ENCODE measurements around the gene POU2F3. TPM values are rescaled to one million over a fixed set of nuclear protein-coding genes. Genes with fewer than 3 reads are reported as not detected.

Gene POU2F3
- total and polyA plus RNA-seq, 2 experiments from 2014 or later = not detected

GRCh38 chr11:120228794-120229384 is 11.1 kb upstream of the POU2F3 start:
- H3K4me1 ChIP-seq (ENCODE audit: insufficient read depth) = peaks cover 11% of the 10 kb centered on the region
- no peaks in the 10 kb centered on the region for H3K9me3 ChIP-seq (ENCODE audit: low read depth)
- no peak overlapping the region for H3K4me3 ChIP-seq
- no peaks in the 10 kb centered on the region for H4K20me1 ChIP-seq (ENCODE audit: insufficient read depth, poor library complexity, severe bottlenecking)
- no peak for DNase-seq (ENCODE audit: low spot score)
- H3K4me2 ChIP-seq = no peak overlapping the region
- no peak overlapping the region for H3K27ac ChIP-seq
- no peak for TF ChIP-seq EZH2 (IDR thresholded peaks at IDR 0.05; ENCODE audit: borderline replicate concordance)
- TF ChIP-seq CTCF (IDR thresholded peaks at IDR 0.05; ENCODE audit: poor library complexity) = peak; percentile 25
- 91% methylated on average over 15 of the region's 16 CpGs for WGBS (ENCODE audit: low lambda C conversion rate, missing lambda C conversion rate)
- no peaks in the 10 kb centered on the region for H3K27me3 ChIP-seq
- no peaks in the 10 kb centered on the region for H3K36me3 ChIP-seq (replicated peaks; ENCODE audit: insufficient read depth, low read depth)
- H3K79me2 ChIP-seq = no peaks in the 10 kb centered on the region
- no peak overlapping the region for H2AFZ ChIP-seq
- no peaks in the 10 kb centered on the region for H3K9me2 ChIP-seq (replicated peaks; ENCODE audit: insufficient read depth)

GRCh38 chr11:120229451-120230424 is 10.2 kb upstream of the POU2F3 start:
- H3K4me2 ChIP-seq = no peak overlapping the region
- WGBS (ENCODE audit: low lambda C conversion rate, missing lambda C conversion rate) = 57% methylated on average over 17 of the region's 17 CpGs
- no peaks in the 10 kb centered on the region for H3K79me2 ChIP-seq
- peaks cover 11% of the 10 kb centered on the region for H3K4me1 ChIP-seq (ENCODE audit: insufficient read depth)
- no peaks in the 10 kb centered on the region for H3K9me2 ChIP-seq (replicated peaks; ENCODE audit: insufficient read depth)
- TF ChIP-seq CTCF (IDR thresholded peaks at IDR 0.05; ENCODE audit: poor library complexity) = peak; percentile 80
- no peak for TF ChIP-seq EZH2phosphoT487 (IDR thresholded peaks at IDR 0.05; ENCODE audit: low read depth, severe bottlenecking, unreplicated experiment)
- no peak for TF ChIP-seq EZH2 (IDR thresholded peaks at IDR 0.05; ENCODE audit: borderline replicate concordance)
- no peaks in the 10 kb centered on the region for H4K20me1 ChIP-seq (ENCODE audit: insufficient read depth, poor library complexity, severe bottlenecking)
- H3K36me3 ChIP-seq (replicated peaks; ENCODE audit: insufficient read depth, low read depth) = no peaks in the 10 kb centered on the region
- H3K27me3 ChIP-seq = peaks cover 6% of the 10 kb centered on the region
- no peak for DNase-seq (ENCODE audit: low spot score)
- H3K4me3 ChIP-seq = no peak overlapping the region
- no peaks in the 10 kb centered on the region for H3K9me3 ChIP-seq (ENCODE audit: low read depth)
- no peak overlapping the region for H2AFZ ChIP-seq
- H3K27ac ChIP-seq = no peak overlapping the region

- no peaks in the 10 kb centered on the region for H3K9me3 ChIP-seq (ENCODE audit: low read depth)
- no peak for TF ChIP-seq CTCF (IDR thresholded peaks at IDR 0.05; ENCODE audit: poor library complexity)
- no peak for TF ChIP-seq EZH2 (IDR thresholded peaks at IDR 0.05; ENCODE audit: borderline replicate concordance)
- no peak for TF ChIP-seq EZH2phosphoT487 (IDR thresholded peaks at IDR 0.05; ENCODE audit: low read depth, severe bottlenecking, unreplicated experiment)
- H3K4me3 ChIP-seq = no peak overlapping the region
- H2AFZ ChIP-seq = no peak overlapping the region
- H3K27me3 ChIP-seq = peaks cover 6% of the 10 kb centered on the region
- H3K36me3 ChIP-seq (replicated peaks; ENCODE audit: insufficient read depth, low read depth) = no peaks in the 10 kb centered on the region
- DNase-seq (ENCODE audit: low spot score) = no peak
- H3K4me2 ChIP-seq = no peak overlapping the region
- 91% methylated on average over 5 of the region's 5 CpGs for WGBS (ENCODE audit: low lambda C conversion rate, missing lambda C conversion rate)
- no peaks in the 10 kb centered on the region for H4K20me1 ChIP-seq (ENCODE audit: insufficient read depth, poor library complexity, severe bottlenecking)
- no peaks in the 10 kb centered on the region for H3K79me2 ChIP-seq
- peaks cover 3% of the 10 kb centered on the region for H3K4me1 ChIP-seq (ENCODE audit: insufficient read depth)
- H3K9me2 ChIP-seq (replicated peaks; ENCODE audit: insufficient read depth) = no peaks in the 10 kb centered on the region
- H3K27ac ChIP-seq = no peak overlapping the region
Observed at GRCh38 chr11:120230433-120231071, 9.4 kb upstream of the POU2F3 start.
